ENCODE results near the gene OR8B4.
"Not testable (repeated sequence)": the region's sequence is repeated elsewhere in the genome, so short reads cannot be mapped to it uniquely, and the experiment has no call there.

Gene OR8B4

GRCh38 chr11:124403186-124403585 lies 21.5 kb downstream of the OR8B4 start:
- DNase-seq: not testable (repeated sequence)

- peak; percentile 72 for DNase-seq
These were observed 22.2 kb downstream of the OR8B4 start for GRCh38 chr11:124402326-124402922.

- DNase-seq: no peak
These were observed 25.7 kb downstream of the OR8B4 start, which contains the start of gene OR8B3 for GRCh38 chr11:124398924-124399323. Gene OR8B3 (minus strand): TSS chr11:124399024. CDS start chr11:124397351, 1,673 bp downstream.

- not testable (repeated sequence) for DNase-seq
These were observed 27.8 kb downstream of the OR8B4 start for GRCh38 chr11:124396847-124397246.

GRCh38 chr11:124394408-124394807 lies 30.3 kb downstream of the OR8B4 start:
- no peak for DNase-seq

GRCh38 chr11:124384399-124384798 lies 40.3 kb downstream of the OR8B4 start, which contains the start of gene OR8B2:
Gene OR8B2 (minus strand): TSS chr11:124384499. CDS start chr11:124383343, 1,156 bp downstream.
- no peak for DNase-seq

GRCh38 chr11:124382857-124383256 lies 41.8 kb downstream of the OR8B4 start:
- not testable (repeated sequence) for DNase-seq

- no peak for DNase-seq
These were observed 44.1 kb downstream of the OR8B4 start for GRCh38 chr11:124380585-124380984.

- DNase-seq: no peak
These were observed 48.4 kb downstream of the OR8B4 start for GRCh38 chr11:124376280-124376679.
